LNCAP (cell line): Measurements from ENCODE around the gene CMSS1.

Experiments
- TF ChIP-seq, protein P1 (sequence below): fragments of 450-650 bp; IDR thresholded peaks from 2 replicates; pipeline ENCODE4 v1.5.1; 2017; ENCODE audit warnings: mild to moderate bottlenecking

Gene CMSS1

DNA sequence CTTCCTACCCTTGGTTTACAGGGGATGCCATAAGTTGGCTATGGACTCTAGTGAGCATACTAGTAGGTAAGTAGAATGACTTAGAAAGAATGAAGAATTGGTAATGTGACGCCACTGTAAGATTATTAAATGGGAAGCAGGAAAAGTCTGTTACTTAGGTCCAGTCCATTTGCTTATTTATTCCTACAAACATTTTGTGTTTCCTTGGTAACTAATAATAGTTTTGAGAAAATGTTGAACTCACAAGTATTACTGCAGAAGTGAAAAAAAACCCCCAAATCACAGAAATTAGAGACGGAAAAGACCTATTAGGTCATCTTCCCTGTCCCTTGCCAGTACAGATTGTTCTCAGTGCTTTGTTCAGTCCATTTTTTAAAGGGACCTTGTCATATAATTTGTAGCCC, 63.5 kb downstream of the CMSS1 start:
- TF ChIP-seq, protein P1, sequence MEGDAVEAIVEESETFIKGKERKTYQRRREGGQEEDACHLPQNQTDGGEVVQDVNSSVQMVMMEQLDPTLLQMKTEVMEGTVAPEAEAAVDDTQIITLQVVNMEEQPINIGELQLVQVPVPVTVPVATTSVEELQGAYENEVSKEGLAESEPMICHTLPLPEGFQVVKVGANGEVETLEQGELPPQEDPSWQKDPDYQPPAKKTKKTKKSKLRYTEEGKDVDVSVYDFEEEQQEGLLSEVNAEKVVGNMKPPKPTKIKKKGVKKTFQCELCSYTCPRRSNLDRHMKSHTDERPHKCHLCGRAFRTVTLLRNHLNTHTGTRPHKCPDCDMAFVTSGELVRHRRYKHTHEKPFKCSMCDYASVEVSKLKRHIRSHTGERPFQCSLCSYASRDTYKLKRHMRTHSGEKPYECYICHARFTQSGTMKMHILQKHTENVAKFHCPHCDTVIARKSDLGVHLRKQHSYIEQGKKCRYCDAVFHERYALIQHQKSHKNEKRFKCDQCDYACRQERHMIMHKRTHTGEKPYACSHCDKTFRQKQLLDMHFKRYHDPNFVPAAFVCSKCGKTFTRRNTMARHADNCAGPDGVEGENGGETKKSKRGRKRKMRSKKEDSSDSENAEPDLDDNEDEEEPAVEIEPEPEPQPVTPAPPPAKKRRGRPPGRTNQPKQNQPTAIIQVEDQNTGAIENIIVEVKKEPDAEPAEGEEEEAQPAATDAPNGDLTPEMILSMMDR, result no peak

DNA sequence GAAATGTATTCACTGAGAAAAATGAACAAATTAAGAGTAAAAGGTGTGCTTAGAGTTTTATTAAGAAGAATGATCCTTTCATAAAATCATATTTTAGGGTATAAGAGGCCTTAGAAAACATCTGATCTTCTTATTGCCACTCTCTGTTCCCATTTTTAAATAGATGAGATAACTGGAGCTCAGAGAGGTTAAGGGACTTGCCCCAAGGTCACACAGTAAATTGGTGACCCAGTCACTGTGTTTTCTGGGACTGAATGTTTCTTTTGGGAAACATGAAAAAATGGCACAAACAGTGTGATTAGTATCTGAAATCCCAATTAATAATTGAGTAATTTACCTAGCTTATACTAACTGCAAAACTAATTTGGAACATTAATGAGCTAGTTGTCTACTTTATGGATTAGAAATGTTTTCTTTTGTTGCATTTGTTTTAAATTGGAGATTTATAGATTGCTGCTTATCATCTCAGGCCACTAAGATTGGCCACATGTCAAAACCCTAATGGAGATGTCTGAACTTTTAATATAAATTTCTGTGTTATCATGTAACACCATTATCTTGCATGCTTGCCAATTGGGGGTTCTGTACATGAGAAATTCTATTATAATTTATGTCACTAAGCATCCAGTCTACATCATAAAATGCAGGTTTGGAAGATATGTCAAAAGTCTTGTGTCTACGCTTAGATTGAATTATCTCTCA, 64.9 kb downstream of the CMSS1 start:
- TF ChIP-seq, protein P1, result no peak

DNA sequence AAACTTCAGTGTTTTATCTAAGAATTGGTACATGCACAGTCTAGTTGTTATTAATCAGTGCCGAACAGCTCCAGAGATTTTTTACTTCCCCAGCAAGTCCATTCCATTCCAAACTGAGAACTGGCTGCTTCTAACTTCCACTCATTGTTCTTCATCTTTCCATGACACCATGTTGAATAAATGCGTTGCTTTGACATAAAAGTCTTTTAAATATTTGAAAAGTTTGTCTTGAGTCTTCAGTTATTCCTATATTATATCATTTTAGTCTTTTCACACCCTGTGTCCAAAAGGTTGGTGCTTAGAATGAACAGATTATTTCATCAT, 65.4 kb downstream of the CMSS1 start:
- TF ChIP-seq, protein P1, result no peak

DNA sequence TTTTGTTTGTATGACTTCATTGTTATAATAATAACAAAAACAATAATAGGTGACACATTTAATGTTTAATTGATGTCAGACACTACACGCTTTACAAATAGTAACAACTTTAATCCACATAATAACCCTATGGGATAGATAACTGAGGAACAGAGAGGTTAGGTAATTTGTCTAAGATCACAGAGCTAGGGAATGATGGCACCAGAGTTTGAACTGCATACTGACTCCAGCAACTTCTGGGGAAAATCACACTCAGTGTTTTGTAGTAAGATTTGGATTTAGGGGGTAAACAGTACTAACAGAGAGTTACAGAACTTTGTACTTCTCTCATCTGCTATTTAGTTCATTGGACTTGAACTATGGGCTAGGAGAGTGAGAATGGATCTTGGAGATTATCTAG, 66.0 kb downstream of the CMSS1 start:
- TF ChIP-seq, protein P1, result no peak

DNA sequence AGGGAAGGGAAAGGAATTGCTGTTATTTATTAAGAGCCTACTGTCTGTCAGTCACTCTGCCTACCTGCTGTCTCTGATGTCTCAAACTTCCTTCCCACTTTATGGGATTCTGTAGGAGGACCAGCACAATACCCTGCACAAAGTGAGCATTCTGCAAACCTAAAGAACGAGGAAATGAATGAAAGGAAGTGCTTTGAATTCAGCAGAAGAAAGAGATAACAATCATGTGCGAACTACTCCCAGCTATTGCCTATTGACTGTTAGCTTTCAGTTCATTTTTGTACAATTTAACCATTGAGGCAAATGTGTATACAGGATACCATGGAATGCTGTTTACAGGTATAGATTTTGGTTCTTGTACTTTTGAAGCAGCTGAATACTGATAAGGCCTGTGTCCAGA, 66.8 kb downstream of the CMSS1 start:
- TF ChIP-seq, protein P1, result no peak

DNA sequence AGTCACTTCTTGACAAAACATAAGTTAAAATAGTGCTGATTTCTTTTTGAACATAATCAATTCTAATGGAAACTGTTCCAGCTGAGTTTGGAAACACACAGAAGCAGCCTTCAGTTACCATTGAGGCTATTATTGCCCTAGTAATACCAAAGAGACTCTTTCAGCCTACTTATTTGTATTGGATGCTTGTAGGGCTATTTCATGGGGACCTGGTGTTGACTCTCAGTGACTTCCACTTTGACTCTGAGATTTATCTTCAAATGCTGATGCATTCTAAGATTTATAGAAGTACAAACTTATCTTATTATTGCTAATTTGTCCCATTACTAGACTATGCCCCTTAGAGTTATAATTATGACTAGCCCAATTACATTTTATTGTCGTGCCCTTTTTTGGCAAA, 67.4 kb downstream of the CMSS1 start:
- TF ChIP-seq, protein P1, result no peak

DNA sequence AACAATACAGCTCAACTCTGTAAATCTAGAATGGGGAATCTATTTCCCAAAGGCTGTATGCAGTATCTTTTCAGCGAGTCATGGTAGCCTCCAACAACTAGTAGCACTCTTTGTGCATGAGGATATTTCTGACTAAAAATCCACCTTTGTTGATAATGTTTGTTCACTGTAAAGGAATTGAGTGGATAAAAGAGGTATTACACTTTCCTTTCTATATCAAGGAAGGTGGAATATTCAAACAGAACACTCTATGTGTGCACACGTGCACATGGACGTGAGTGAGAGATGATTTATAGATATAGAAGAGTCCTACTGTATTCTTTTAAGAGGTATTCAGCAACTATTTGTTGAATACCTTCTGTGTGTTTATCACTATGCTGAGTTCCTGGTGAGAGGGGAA, 68.2 kb downstream of the CMSS1 start:
- TF ChIP-seq, protein P1, result no peak
